Effector CD4-positive, alpha-beta T cell (primary cell): Measurements from ENCODE around the gene DIP2A.
"Not testable (repeated sequence)": the region's sequence is repeated elsewhere in the genome, so short reads cannot be mapped to it uniquely, and the experiment has no call there.

ENCODE experiments used
- DNase-seq: peaks from one replicate; pipeline ENCODE4 v3.0.0-alpha.2; 2020

Gene DIP2A

GRCh38 chr21:46483300-46484295 lies 24.9 kb downstream of the DIP2A start:
- DNase-seq, result no peak

GRCh38 chr21:46486481-46487126 lies 27.9 kb downstream of the DIP2A start:
- no peak for DNase-seq

GRCh38 chr21:46489162-46489663 lies 30.5 kb downstream of the DIP2A start:
- no peak for DNase-seq

GRCh38 chr21:46489800-46490199 lies 31.1 kb downstream of the DIP2A start:
- DNase-seq, result no peak

- DNase-seq, result no peak
Measured at GRCh38 chr21:46491553-46491952, 32.9 kb downstream of the DIP2A start.

- no peak for DNase-seq
Measured at GRCh38 chr21:46492851-46493250, 34.2 kb downstream of the DIP2A start.

GRCh38 chr21:46493828-46494227 lies 35.1 kb downstream of the DIP2A start:
- DNase-seq, result no peak

- no peak for DNase-seq
Measured at GRCh38 chr21:46498335-46499050, 39.8 kb downstream of the DIP2A start.

GRCh38 chr21:46500224-46500861 lies 41.7 kb downstream of the DIP2A start:
- DNase-seq, result no peak

GRCh38 chr21:46503922-46504550 lies 45.3 kb downstream of the DIP2A start:
- no peak for DNase-seq

- no peak for DNase-seq
Measured at GRCh38 chr21:46504666-46505065, 46.0 kb downstream of the DIP2A start.

- no peak for DNase-seq
Measured at GRCh38 chr21:46507562-46507961, 48.9 kb downstream of the DIP2A start.

GRCh38 chr21:46509741-46510502 lies 51.2 kb downstream of the DIP2A start:
- no peak for DNase-seq

- DNase-seq, result no peak
Measured at GRCh38 chr21:46515109-46515508, 56.4 kb downstream of the DIP2A start.

- no peak for DNase-seq
Measured at GRCh38 chr21:46516068-46516467, 57.4 kb downstream of the DIP2A start.

GRCh38 chr21:46517361-46517760 lies 58.7 kb downstream of the DIP2A start:
- DNase-seq, result no peak

GRCh38 chr21:46518983-46519583 lies 60.4 kb downstream of the DIP2A start:
- no peak for DNase-seq

GRCh38 chr21:46527393-46527792 lies 68.7 kb downstream of the DIP2A start:
- not testable (repeated sequence) for DNase-seq

GRCh38 chr21:46527801-46528200 lies 69.1 kb downstream of the DIP2A start:
- DNase-seq, result no peak

- no peak for DNase-seq
Measured at GRCh38 chr21:46532080-46532479, 73.4 kb downstream of the DIP2A start.

GRCh38 chr21:46537026-46537425 lies 78.3 kb downstream of the DIP2A start:
- no peak for DNase-seq
